HepG2 (cell line): ENCODE results near the gene NUCB1. TPM values are rescaled to one million over a fixed set of nuclear protein-coding genes. Genes with fewer than 3 reads are reported as not detected.

Source experiments
- BHLHE40 ChIP-seq: IDR thresholded peaks from 2 replicates; pipeline ENCODE4 v1.6.1; 2011; ENCODE audit warnings: low read length, improper control_type of control experiment
- HOXA3 ChIP-seq: sonication (generic); formaldehyde crosslinking; IDR thresholded peaks from 2 replicates; pipeline ENCODE4 v1.5.0; 2020; ENCODE audit warnings: missing genetic modification reagents
- HOXA7 ChIP-seq: sonication (generic); formaldehyde crosslinking; IDR thresholded peaks from 2 replicates; pipeline ENCODE4 v1.8.1; 2022; ENCODE audit warnings: mild to moderate bottlenecking, missing genetic modification reagents, moderate library complexity
- LCORL ChIP-seq, 2 experiments: fragments of 450-650 bp in 1 of 2; sonication (generic) in 1 of 2; formaldehyde crosslinking in 1 of 2; IDR thresholded peaks; 2 replicates each; pipeline versions ENCODE4 v1.5.0 to v1.6.1; 2017 to 2020; ENCODE audit warnings: antibody characterized with exemption in 1 of 2, missing genetic modification reagents in 1 of 2
- MBNL3 ChIP-seq: fragments of 250-450 bp; sonication (Bioruptor Pico); conservative IDR thresholded peaks from 2 replicates; pipeline ENCODE4 v1.8.0; 2022; ENCODE audit warnings: mild to moderate bottlenecking, inconsistent platforms
- MED8 ChIP-seq: sonication (generic); formaldehyde crosslinking; IDR thresholded peaks from 2 replicates; pipeline ENCODE4 v1.8.1; 2023; ENCODE audit warnings: mild to moderate bottlenecking, missing genetic modification reagents; ENCODE audit not compliant: insufficient replicate concordance
- PCBP2 ChIP-seq: fragments of 200-400 bp; formaldehyde crosslinking; optimal IDR thresholded peaks from 2 replicates; pipeline ENCODE3; 2018; ENCODE audit warnings: low read length, low read depth; ENCODE audit not compliant: poor library complexity, severe bottlenecking
- TSC22D2 ChIP-seq: sonication (generic); formaldehyde crosslinking; IDR thresholded peaks from 2 replicates; pipeline ENCODE4 v1.5.1; 2020; ENCODE audit warnings: missing genetic modification reagents, mild to moderate bottlenecking, borderline replicate concordance
- ZFP82 ChIP-seq: sonication (generic); formaldehyde crosslinking; IDR thresholded peaks from 2 replicates; pipeline ENCODE4 v1.5.1; 2020; ENCODE audit warnings: mild to moderate bottlenecking, missing genetic modification reagents, borderline replicate concordance
- ZNF101 ChIP-seq: sonication (generic); formaldehyde crosslinking; IDR thresholded peaks from 2 replicates; pipeline ENCODE4 v1.4.0; 2020; ENCODE audit warnings: mild to moderate bottlenecking, low read depth, missing genetic modification reagents, borderline replicate concordance
- ZNF263 ChIP-seq: sonication (generic); formaldehyde crosslinking; IDR thresholded peaks from 2 replicates; pipeline ENCODE4 v1.4.0; 2020; ENCODE audit warnings: missing genetic modification reagents
- ZNF383 ChIP-seq: sonication (generic); formaldehyde crosslinking; IDR thresholded peaks from 2 replicates; pipeline ENCODE4 v1.4.0; 2020; ENCODE audit warnings: missing genetic modification reagents, mild to moderate bottlenecking, borderline replicate concordance
- ZNF567 ChIP-seq: sonication (generic); formaldehyde crosslinking; IDR thresholded peaks from 2 replicates; pipeline ENCODE4 v1.8.1; 2023; ENCODE audit warnings: mild to moderate bottlenecking, missing genetic modification reagents, borderline replicate concordance
- ZNF737 ChIP-seq: sonication (generic); formaldehyde crosslinking; IDR thresholded peaks from 2 replicates; pipeline ENCODE4 v1.5.0; 2020; ENCODE audit warnings: missing genetic modification reagents, mild to moderate bottlenecking, borderline replicate concordance
- ZNF883 ChIP-seq: sonication (generic); formaldehyde crosslinking; IDR thresholded peaks from 2 replicates; pipeline ENCODE4 v1.5.1; 2020; ENCODE audit warnings: mild to moderate bottlenecking, missing genetic modification reagents; ENCODE audit errors: not compliant biosample characterization
- polyA plus RNA-seq, 8 experiments: library from polyadenylated mRNA; depleted of rRNA in 3 of 8; stranded (reverse) in 7 of 8; unstranded in 1 of 8; fragments of >200 nt; fragmentation: Illumina TruSeq in 4 of 8; extraction: Trizol in 4 of 8; gene quantifications; 2 replicates each; pipeline versions ENCODE4 v1.2.1 to v1.2.3, GENCODE V29; 2011 to 2016; ENCODE audit warnings: low read depth in 4 of 8, missing spikeins in 1 of 8, mixed read lengths in 1 of 8; ENCODE audit not compliant: insufficient read depth in 1 of 8
- total RNA-seq, 5 experiments: library from RNA; depleted of rRNA; stranded (reverse); fragments of >200 nt; fragmentation: Illumina TruSeq; extraction: Trizol; gene quantifications; 2 replicates each; pipeline ENCODE4 v1.2.3, GENCODE V29; 2016; ENCODE audit warnings: low read depth in 1 of 5
- TF ChIP-seq, protein P1 (sequence below): sonication (generic); formaldehyde crosslinking; IDR thresholded peaks from 2 replicates; pipeline ENCODE4 v1.4.0; 2020; ENCODE audit warnings: missing genetic modification reagents, borderline replicate concordance
- TF ChIP-seq, protein P2 (sequence below): sonication (generic); formaldehyde crosslinking; IDR thresholded peaks from 2 replicates; pipeline ENCODE4 v1.5.0; 2020; ENCODE audit warnings: mild to moderate bottlenecking, missing genetic modification reagents, borderline replicate concordance
- TF ChIP-seq, protein P3 (sequence below): sonication (generic); formaldehyde crosslinking; IDR thresholded peaks from 2 replicates; pipeline ENCODE4 v1.4.0; 2020; ENCODE audit warnings: mild to moderate bottlenecking, low read depth, missing genetic modification reagents

Gene NUCB1
- total and polyA plus RNA-seq, 2 of the 13 experiments (the other 11 are each of a cell fraction or from before 2014, with no cell fraction given), result 82.3 to 106 TPM

DNA sequence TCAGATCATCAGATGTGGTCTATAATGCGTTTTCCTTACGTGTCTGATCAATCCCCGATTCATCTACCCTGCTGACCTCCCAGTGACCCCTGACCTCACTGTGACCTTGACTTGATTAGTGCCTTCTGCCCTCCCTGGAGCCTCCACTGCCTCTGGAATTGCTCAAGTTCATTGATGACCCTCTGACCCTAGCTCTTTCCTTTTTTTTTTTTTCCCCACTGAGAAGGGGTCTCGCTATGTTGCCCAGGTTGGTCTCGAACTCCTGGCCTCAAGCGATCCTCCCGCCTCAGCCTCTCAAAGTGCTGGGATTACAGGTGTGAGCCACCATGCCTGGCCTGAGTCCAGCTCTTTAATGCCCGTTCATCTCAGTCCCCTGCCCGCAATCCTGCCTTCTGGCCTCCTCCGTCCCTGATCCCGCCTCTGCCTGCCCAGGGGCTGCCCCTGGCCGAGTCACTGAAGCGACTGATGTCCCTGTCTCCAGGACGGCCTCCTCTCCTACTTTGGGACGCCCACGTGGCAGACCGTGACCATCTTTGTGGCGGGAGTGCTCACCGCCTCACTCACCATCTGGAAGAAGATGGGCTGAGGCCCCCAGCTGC, 61.0 kb downstream of the NUCB1 start (continued):
- TF ChIP-seq BHLHE40 (no peak), ZNF883 (CRISPR knock-in tag) (no peak), TSC22D2 (CRISPR knock-in tag) (no peak), HOXA7 (CRISPR knock-in tag) (no peak), LCORL (IDR thresholded peaks at IDR 0.05) (no peak), LCORL (CRISPR knock-in tag; IDR thresholded peaks at IDR 0.05) (no peak), ZNF101 (CRISPR knock-in tag) (peak; percentile 16; the same call in 1 of the 2 replicates), ZNF263 (CRISPR knock-in tag) (peak; percentile 24), ZNF383 (no peak), ZNF737 (CRISPR knock-in tag) (no peak), ZFP82 (no peak), MBNL3 (no peak), HOXA3 (CRISPR knock-in tag) (no peak), PCBP2 (no peak), ZNF567 (CRISPR knock-in tag) (no peak), MED8 (CRISPR knock-in tag) (no peak)
- TF ChIP-seq, protein P1, sequence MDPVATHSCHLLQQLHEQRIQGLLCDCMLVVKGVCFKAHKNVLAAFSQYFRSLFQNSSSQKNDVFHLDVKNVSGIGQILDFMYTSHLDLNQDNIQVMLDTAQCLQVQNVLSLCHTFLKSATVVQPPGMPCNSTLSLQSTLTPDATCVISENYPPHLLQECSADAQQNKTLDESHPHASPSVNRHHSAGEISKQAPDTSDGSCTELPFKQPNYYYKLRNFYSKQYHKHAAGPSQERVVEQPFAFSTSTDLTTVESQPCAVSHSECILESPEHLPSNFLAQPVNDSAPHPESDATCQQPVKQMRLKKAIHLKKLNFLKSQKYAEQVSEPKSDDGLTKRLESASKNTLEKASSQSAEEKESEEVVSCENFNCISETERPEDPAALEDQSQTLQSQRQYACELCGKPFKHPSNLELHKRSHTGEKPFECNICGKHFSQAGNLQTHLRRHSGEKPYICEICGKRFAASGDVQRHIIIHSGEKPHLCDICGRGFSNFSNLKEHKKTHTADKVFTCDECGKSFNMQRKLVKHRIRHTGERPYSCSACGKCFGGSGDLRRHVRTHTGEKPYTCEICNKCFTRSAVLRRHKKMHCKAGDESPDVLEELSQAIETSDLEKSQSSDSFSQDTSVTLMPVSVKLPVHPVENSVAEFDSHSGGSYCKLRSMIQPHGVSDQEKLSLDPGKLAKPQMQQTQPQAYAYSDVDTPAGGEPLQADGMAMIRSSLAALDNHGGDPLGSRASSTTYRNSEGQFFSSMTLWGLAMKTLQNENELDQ, result no peak
- TF ChIP-seq, protein P2, sequence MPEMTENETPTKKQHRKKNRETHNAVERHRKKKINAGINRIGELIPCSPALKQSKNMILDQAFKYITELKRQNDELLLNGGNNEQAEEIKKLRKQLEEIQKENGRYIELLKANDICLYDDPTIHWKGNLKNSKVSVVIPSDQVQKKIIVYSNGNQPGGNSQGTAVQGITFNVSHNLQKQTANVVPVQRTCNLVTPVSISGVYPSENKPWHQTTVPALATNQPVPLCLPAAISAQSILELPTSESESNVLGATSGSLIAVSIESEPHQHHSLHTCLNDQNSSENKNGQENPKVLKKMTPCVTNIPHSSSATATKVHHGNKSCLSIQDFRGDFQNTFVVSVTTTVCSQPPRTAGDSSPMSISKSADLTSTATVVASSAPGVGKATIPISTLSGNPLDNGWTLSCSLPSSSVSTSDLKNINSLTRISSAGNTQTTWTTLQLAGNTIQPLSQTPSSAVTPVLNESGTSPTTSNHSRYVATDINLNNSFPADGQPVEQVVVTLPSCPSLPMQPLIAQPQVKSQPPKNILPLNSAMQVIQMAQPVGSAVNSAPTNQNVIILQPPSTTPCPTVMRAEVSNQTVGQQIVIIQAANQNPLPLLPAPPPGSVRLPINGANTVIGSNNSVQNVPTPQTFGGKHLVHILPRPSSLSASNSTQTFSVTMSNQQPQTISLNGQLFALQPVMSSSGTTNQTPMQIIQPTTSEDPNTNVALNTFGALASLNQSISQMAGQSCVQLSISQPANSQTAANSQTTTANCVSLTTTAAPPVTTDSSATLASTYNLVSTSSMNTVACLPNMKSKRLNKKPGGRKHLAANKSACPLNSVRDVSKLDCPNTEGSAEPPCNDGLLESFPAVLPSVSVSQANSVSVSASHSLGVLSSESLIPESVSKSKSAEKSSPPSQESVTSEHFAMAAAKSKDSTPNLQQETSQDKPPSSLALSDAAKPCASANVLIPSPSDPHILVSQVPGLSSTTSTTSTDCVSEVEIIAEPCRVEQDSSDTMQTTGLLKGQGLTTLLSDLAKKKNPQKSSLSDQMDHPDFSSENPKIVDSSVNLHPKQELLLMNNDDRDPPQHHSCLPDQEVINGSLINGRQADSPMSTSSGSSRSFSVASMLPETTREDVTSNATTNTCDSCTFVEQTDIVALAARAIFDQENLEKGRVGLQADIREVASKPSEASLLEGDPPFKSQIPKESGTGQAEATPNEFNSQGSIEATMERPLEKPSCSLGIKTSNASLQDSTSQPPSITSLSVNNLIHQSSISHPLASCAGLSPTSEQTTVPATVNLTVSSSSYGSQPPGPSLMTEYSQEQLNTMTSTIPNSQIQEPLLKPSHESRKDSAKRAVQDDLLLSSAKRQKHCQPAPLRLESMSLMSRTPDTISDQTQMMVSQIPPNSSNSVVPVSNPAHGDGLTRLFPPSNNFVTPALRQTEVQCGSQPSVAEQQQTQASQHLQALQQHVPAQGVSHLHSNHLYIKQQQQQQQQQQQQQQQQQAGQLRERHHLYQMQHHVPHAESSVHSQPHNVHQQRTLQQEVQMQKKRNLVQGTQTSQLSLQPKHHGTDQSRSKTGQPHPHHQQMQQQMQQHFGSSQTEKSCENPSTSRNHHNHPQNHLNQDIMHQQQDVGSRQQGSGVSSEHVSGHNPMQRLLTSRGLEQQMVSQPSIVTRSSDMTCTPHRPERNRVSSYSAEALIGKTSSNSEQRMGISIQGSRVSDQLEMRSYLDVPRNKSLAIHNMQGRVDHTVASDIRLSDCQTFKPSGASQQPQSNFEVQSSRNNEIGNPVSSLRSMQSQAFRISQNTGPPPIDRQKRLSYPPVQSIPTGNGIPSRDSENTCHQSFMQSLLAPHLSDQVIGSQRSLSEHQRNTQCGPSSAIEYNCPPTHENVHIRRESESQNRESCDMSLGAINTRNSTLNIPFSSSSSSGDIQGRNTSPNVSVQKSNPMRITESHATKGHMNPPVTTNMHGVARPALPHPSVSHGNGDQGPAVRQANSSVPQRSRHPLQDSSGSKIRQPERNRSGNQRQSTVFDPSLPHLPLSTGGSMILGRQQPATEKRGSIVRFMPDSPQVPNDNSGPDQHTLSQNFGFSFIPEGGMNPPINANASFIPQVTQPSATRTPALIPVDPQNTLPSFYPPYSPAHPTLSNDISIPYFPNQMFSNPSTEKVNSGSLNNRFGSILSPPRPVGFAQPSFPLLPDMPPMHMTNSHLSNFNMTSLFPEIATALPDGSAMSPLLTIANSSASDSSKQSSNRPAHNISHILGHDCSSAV (CRISPR knock-in tag), result no peak
- TF ChIP-seq, protein P3, sequence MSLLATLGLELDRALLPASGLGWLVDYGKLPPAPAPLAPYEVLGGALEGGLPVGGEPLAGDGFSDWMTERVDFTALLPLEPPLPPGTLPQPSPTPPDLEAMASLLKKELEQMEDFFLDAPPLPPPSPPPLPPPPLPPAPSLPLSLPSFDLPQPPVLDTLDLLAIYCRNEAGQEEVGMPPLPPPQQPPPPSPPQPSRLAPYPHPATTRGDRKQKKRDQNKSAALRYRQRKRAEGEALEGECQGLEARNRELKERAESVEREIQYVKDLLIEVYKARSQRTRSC (CRISPR knock-in tag), result no peak
